Measurements from ENCODE around the gene DCAF5.

The DCAF5 gene

DNA sequence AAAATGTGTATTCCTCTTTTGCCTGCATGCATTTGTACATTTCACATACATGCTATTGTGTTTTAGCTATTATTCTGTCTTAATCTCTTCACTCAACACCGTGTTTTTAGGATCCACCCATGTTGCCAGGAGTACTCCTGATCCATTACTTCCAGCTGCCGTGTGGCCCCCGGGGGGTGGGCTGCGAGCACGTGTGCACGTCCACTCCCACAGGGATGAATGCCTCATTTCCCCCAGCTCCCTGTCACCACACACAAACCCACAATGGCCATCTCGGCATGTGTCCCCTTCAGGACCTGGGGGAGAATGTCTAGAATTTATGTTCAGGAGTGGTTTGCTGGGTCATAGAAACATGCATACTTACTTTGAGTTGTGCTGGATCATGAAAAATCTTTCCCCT, 111.1 kb downstream of the DCAF5 start:
- no peak overlapping the region for H3K27ac ChIP-seq
- TF ChIP-seq, protein P1, sequence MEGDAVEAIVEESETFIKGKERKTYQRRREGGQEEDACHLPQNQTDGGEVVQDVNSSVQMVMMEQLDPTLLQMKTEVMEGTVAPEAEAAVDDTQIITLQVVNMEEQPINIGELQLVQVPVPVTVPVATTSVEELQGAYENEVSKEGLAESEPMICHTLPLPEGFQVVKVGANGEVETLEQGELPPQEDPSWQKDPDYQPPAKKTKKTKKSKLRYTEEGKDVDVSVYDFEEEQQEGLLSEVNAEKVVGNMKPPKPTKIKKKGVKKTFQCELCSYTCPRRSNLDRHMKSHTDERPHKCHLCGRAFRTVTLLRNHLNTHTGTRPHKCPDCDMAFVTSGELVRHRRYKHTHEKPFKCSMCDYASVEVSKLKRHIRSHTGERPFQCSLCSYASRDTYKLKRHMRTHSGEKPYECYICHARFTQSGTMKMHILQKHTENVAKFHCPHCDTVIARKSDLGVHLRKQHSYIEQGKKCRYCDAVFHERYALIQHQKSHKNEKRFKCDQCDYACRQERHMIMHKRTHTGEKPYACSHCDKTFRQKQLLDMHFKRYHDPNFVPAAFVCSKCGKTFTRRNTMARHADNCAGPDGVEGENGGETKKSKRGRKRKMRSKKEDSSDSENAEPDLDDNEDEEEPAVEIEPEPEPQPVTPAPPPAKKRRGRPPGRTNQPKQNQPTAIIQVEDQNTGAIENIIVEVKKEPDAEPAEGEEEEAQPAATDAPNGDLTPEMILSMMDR (IDR thresholded peaks at IDR 0.05) = no peak
- no peak for TF ChIP-seq ZFX (IDR thresholded peaks at IDR 0.05; ENCODE audit: borderline replicate concordance)

DNA sequence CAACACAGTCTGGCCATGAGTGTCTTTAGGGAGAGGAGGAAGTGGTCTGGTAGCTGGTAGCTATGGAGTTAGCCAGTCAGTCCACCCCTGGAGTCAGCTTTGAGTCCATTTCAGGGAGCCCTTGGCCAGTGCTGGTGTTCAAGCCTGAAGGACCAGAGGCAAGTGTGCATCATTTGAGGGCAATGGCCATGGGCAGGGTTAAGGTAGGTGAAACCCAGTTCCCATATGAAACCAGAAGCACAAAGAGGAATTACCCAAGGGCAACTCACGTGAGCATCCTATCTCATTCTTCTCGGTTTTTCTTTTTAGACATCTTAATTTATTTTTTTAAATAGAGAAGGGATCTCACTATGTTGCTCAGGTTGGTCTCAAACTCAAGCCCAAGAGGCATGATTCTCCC, 112.6 kb downstream of the DCAF5 start:
- H3K27ac ChIP-seq = no peak overlapping the region
- no peak for TF ChIP-seq ZFX (IDR thresholded peaks at IDR 0.05; ENCODE audit: borderline replicate concordance)
- TF ChIP-seq, protein P1 (IDR thresholded peaks at IDR 0.05) = no peak

DNA sequence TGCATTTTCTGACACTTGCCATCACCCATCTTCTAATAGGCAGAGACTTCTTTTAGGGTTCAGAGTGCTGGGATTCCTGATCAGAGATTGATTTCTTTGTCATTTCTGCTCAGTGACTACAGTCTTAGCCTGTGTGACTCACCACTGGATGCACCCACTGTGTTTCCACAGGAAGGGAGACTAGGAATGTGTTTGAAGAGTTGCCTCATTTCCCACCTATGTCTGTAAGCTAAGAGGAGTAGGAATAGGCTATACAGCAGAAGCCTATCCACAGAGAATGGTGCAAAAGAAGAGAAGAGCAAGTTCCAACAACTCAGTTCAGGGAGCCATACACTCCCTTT, 113.7 kb downstream of the DCAF5 start:
- TF ChIP-seq, protein P1 (IDR thresholded peaks at IDR 0.05) = no peak
- no peak for TF ChIP-seq ZFX (IDR thresholded peaks at IDR 0.05; ENCODE audit: borderline replicate concordance)
- H3K27ac ChIP-seq = no peak overlapping the region

DNA sequence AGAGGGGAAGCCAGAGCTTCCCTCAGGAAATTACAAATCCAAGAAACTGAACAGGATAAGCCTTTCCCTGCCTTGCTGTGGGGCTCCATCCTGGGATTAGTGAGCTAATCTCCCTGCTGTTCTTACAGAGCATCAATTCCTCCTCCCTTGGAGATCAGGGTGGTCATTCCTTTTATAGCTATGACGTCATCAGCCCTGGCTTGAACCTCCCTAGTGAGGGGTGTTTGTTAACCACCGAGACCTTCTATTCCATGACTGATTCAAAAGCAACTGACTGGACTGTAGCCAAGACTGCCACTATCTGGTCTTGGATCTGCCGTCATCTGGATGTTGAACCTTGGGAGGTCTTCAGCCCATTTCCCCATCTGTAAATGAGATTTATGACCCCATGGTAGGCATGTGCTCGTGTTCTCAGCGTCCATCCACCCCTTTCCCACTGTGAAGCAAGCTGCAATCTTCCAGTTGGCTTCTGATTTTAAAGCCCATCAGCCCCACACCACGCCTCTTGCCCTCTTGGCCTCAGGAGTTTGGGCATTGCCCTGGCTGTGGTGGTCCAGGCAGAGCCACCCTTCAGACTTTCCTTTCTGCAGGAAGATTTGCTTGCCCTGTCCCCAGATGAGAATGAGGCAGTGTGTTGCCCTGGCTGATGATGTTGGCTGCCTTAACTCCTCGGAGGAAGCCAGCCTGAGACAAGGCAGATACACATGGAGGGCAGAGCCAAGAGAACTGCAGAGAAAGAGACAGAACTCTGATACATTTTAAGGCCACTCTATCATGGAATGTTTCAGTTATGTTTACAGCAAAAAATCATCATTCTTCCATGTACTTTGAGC, 114.2 kb downstream of the DCAF5 start:
- H3K27ac ChIP-seq = no peak overlapping the region
- no peak for TF ChIP-seq ZFX (IDR thresholded peaks at IDR 0.05; ENCODE audit: borderline replicate concordance)
- TF ChIP-seq, protein P1 (IDR thresholded peaks at IDR 0.05) = no peak

DNA sequence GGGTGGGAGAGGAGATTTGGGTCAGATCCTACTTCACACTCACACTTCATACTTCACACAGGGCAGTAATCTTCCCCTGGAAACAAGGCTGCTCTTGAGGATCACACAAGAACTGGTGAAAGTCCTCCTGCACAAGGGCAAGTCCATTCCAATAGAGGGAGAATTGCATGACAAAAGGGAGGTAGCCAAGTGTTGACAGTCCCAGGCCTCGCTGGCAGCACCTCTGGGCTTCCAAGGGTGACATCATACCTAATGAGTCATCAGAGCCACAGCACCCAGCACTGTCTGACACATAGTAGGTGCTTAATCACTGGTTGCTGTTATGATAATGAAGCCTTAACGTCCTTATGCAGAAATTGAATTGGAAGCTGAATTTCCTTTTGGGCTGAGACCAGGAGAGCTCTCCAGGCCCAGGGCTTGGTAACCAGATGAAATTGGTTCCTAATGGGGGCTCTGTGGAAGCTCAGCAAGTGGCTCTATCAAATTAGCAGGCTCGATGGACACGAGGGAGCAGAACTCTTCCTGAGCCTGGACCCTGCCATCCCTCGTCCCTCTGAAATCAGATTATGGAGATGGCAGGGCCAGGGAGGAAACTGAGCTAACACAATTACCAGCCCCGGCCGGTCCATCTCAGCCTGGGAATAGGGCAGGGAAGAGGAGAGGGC, 115.0 kb downstream of the DCAF5 start:
- no peak overlapping the region for H3K27ac ChIP-seq
- no peak for TF ChIP-seq ZFX (IDR thresholded peaks at IDR 0.05; ENCODE audit: borderline replicate concordance)
- TF ChIP-seq, protein P1 (IDR thresholded peaks at IDR 0.05) = no peak

DNA sequence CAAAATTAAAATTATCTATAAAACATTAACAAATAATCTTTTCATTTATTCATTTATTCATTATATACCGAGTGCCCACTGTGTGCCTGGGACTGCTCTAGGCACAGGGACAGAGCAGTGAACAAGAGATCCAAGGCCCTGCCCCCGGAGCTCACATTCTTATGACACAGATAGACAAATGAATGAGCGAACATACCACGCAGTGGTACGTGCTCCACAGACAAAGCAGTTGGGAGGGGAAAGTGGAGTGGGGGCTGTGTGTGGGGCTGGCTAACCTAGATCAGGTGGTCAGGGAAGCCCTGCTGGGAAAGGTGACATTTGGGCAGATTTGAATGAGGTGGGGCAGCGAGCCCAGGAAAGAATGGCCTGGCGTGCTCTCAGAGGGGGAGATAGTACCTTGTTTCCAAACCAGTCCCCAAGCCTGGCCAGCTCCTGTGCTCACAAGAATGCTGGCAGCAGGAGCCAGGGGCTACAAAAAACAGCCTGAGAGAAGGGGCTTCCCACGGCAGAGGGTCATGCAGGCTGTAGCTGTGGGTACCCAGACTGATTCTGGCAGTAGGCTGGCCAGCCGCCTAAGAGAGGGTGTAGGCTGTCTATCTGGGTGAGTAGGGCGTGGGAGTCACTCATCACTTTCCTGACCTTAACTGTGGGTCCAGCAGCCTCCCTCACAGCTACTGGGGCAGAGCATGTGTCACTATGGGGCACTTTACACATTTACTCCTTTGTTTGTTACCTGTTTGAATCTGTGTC, 116.0 kb downstream of the DCAF5 start:
- H3K27ac ChIP-seq = no peak overlapping the region
- no peak for TF ChIP-seq ZFX (IDR thresholded peaks at IDR 0.05; ENCODE audit: borderline replicate concordance)

DNA sequence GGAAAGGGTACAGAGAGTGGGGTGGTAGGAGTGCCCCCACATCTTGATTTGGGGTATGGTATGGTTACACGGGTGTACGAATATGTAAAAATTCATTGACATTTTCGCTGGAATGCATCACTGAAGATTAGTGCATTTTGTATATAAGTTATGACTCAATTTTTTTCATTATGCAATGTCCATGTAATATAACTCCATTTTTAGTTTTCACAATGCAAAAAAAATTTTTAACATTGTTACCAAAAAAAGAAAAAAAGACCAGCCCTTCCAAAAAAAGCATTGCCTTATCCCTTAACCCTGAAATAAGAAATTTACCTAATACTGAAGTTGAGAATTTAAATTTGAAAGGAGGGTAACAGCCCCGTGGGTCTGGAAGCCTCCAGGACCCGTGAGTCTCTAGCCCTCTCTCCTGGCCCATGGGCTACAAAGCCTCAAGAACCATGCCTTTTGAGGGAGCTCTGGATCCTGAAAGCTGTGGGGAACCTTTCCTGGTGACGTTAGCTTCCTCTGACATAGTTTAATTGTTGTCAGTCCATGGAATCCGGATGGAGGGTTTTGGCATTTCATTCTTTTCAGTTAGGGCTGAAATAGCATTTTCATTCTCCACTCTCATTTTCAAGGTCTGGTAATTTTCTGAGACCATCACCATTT, 118.2 kb downstream of the DCAF5 start:
- H3K27ac ChIP-seq = no peak overlapping the region
- no peak for TF ChIP-seq ZFX (IDR thresholded peaks at IDR 0.05; ENCODE audit: borderline replicate concordance)
- TF ChIP-seq, protein P1 (IDR thresholded peaks at IDR 0.05) = no peak
